ENCODE data around the gene HUNK. TPM values are rescaled to one million over a fixed set of nuclear protein-coding genes. Genes with fewer than 3 reads are reported as not detected.

Gene HUNK
- total RNA-seq, 1 donor from 2014 or later = 44.0 TPM

DNA sequence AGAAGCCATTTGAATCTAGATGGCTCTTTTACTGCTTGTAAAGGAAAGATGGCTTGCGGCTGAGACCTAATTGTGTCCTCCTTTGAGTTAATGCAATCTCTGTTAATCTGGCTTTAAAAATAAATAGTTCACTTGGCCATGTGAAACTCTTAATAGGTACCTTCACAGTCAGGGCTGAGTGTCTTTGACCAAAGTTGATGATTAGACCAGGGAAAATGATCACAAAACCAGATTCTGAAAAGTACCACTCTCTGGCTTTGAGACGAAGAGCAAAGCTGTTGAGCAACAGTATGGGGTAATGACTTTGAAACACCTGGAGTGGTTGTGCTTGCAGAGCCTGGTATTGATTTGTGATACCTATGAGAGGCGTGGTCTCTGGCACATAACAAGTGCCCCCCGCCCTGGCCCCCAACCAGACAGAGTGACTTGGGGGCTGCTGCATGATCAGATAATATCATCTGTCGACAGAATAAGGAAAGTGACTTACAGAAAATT lies 4.7 kb downstream of the HUNK start:
- no peaks in the 10 kb centered on the region for H3K9me3 Mint-ChIP-seq
- H3K36me3 Mint-ChIP-seq = peaks cover 30% of the 10 kb centered on the region

DNA sequence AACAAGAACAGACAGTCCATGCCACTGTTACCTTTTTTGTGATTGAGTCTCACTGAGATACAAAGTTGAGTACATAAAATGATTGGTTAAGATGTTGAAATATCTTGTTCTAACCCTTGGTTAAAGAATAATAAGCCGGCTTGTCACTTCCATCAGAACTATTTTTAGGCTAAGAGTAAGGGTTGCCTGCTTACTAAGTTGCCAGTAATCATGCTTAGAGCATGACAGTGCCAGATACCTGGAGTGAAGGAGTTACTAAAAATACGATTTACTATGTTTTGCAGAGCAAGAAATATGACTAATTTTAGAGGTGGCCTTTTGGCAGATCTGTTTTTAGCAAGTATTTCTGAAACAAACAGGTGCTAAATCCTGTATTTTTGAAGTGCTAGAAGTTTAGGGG lies 6.0 kb downstream of the HUNK start:
- no peak for DNase-seq (ENCODE audit: extremely low spot score, unreplicated experiment)
- Mint-ChIP-seq H3K27ac (no peak overlapping the region), H3K9me3 (no peaks in the 10 kb centered on the region), H3K36me3 (peaks cover 33% of the 10 kb centered on the region), H3K4me3 (no peak overlapping the region), H3K4me1 (ENCODE audit: unreplicated experiment) (peaks cover 49% of the 10 kb centered on the region), H3K27me3 (no peaks in the 10 kb centered on the region)
- TF ChIP-seq, protein P1, sequence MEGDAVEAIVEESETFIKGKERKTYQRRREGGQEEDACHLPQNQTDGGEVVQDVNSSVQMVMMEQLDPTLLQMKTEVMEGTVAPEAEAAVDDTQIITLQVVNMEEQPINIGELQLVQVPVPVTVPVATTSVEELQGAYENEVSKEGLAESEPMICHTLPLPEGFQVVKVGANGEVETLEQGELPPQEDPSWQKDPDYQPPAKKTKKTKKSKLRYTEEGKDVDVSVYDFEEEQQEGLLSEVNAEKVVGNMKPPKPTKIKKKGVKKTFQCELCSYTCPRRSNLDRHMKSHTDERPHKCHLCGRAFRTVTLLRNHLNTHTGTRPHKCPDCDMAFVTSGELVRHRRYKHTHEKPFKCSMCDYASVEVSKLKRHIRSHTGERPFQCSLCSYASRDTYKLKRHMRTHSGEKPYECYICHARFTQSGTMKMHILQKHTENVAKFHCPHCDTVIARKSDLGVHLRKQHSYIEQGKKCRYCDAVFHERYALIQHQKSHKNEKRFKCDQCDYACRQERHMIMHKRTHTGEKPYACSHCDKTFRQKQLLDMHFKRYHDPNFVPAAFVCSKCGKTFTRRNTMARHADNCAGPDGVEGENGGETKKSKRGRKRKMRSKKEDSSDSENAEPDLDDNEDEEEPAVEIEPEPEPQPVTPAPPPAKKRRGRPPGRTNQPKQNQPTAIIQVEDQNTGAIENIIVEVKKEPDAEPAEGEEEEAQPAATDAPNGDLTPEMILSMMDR (conservative IDR thresholded peaks at IDR 0.05) = no peak

More for the DNA sequence above, 4.7 kb downstream of the HUNK start:
- H3K4me3 Mint-ChIP-seq = peak overlapping the region; percentile 57
- no peak for DNase-seq (ENCODE audit: extremely low spot score, unreplicated experiment)
- H3K27ac Mint-ChIP-seq = no peak overlapping the region
- TF ChIP-seq, protein P1 (conservative IDR thresholded peaks at IDR 0.05) = no peak
- H3K27me3 Mint-ChIP-seq = peaks cover under 1% of the 10 kb centered on the region
- peaks cover 49% of the 10 kb centered on the region for H3K4me1 Mint-ChIP-seq (ENCODE audit: unreplicated experiment)

DNA sequence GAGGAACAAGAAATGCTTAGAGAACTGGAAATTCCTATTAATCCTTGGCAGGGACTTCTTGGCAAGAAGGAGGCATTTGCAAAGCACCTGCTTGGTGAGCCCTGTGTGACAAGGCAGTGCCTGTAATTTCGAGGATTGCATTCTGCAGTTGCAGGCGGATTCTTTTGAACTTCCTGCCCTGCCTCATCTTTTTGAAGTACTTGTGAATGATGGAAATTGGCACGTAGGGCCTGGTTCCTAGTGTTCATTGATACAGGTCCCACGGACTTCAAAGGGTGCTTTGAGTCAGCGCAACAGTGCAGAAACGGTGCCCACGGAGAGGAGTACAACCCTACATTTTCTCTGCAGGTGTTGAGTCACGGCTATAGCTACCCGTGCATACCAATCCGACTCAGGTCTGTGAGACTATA lies 6.4 kb downstream of the HUNK start:
- peaks cover 49% of the 10 kb centered on the region for H3K4me1 Mint-ChIP-seq (ENCODE audit: unreplicated experiment)
- no peaks in the 10 kb centered on the region for H3K9me3 Mint-ChIP-seq
- H3K4me3 Mint-ChIP-seq = no peak overlapping the region
- peaks cover 33% of the 10 kb centered on the region for H3K36me3 Mint-ChIP-seq
- DNase-seq (ENCODE audit: extremely low spot score, unreplicated experiment) = no peak
- TF ChIP-seq, protein P1 (conservative IDR thresholded peaks at IDR 0.05) = no peak
- no peak overlapping the region for H3K27ac Mint-ChIP-seq
- H3K27me3 Mint-ChIP-seq = no peaks in the 10 kb centered on the region

DNA sequence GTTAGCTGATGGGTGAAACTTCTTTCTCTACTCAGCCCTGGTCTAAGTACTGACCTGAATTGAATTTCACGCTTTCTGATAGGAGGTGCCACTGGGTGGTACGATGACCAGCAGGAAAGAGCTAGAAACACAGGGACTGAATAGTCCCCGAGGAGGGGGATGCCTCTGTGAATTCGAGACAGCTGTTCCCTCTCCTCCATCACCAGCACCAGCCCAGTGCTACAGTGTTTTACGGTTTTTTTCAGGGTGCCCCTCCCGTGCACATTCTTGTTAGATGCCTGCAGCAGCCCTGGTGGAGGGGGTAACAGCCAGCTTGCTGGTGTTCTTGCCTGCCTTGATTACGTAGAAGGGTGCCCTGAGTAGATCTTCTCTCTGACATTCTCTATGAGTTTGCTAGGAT lies 7.1 kb downstream of the HUNK start:
- TF ChIP-seq, protein P1 (conservative IDR thresholded peaks at IDR 0.05) = no peak

DNA sequence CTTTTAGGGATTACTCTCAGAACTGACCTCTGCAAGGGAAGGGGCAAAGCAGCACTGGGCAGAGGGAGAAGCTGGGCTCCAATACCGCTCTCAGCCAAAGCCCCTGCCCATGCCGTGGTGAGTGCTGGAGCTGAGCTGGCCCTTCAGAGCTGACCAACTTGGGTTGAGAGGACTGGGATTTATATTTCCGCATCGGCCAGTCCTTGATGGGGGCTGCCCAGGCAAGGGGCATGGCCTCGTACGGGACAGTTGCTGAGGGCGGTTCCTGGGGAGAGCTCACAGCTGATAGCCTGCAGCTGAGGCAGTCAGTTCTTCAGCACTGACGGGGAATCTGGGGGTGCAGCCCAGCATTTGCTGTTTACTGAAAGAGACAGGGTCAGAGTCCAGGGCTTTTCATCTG lies 8.0 kb downstream of the HUNK start:
- no peak overlapping the region for H3K4me3 Mint-ChIP-seq

More for the DNA sequence above, 7.1 kb downstream of the HUNK start:
- H3K4me3 Mint-ChIP-seq = no peak overlapping the region
- H3K9me3 Mint-ChIP-seq = no peaks in the 10 kb centered on the region
- H3K4me1 Mint-ChIP-seq (ENCODE audit: unreplicated experiment) = peaks cover 46% of the 10 kb centered on the region
- H3K36me3 Mint-ChIP-seq = peaks cover 33% of the 10 kb centered on the region
- H3K27me3 Mint-ChIP-seq = no peaks in the 10 kb centered on the region
- DNase-seq (ENCODE audit: extremely low spot score, unreplicated experiment) = no peak
- H3K27ac Mint-ChIP-seq = no peak overlapping the region

More for the DNA sequence above, 8.0 kb downstream of the HUNK start:
- Mint-ChIP-seq H3K36me3 (peaks cover 26% of the 10 kb centered on the region), H3K4me1 (ENCODE audit: unreplicated experiment) (peaks cover 39% of the 10 kb centered on the region), H3K27ac (no peak overlapping the region), H3K27me3 (no peaks in the 10 kb centered on the region), H3K9me3 (no peaks in the 10 kb centered on the region)
- TF ChIP-seq, protein P1 (conservative IDR thresholded peaks at IDR 0.05) = no peak
- DNase-seq (ENCODE audit: extremely low spot score, unreplicated experiment) = no peak
